ENCODE data around the gene F2RL1. TPM values are rescaled to one million over a fixed set of nuclear protein-coding genes. Genes with fewer than 3 reads are reported as not detected.

The F2RL1 gene
- total RNA-seq (2021): 37.3 to 38.9 TPM (median 37.5 TPM) in 3 replicates
- percentile 90 among the genes with signal in this experiment for Bru-seq, nascent RNA
- long read RNA-seq, experiment 1, transcript F2RL1-202 (2 exons, 607 nt): minor isoform, 5 of 192 reads
- long read RNA-seq, experiment 1, transcript F2RL1-201 (2 exons, 2,914 nt): major isoform, 168 of 192 reads
- long read RNA-seq, experiment 1, partial matches to known transcripts: 0 of 192 reads
- long read RNA-seq, experiment 1, other reads (novel, unspliced or antisense): 19 of 192 reads
- long read RNA-seq, experiment 2, transcript F2RL1-201 (2 exons, 2,914 nt): major isoform, 37 of 63 reads
- long read RNA-seq, experiment 2, partial matches to known transcripts: 23 of 63 reads
- long read RNA-seq, experiment 2, other reads (novel, unspliced or antisense): 3 of 63 reads
- long read RNA-seq, experiment 3, transcript F2RL1-201 (2 exons, 2,914 nt): major isoform, 32 of 35 reads
- long read RNA-seq, experiment 3, partial matches to known transcripts: 2 of 35 reads
- long read RNA-seq, experiment 3, other reads (novel, unspliced or antisense): 0 of 35 reads

GRCh38 chr5:76818844-76819831 lies at the start of gene F2RL1:
F2RL1 (plus strand) TSS chr5:76819030; CDS start chr5:76819183, 153 bp downstream.
- Mint-ChIP-seq H3K9me3 (no peaks in the 10 kb centered on the region), H3K4me1 (peaks cover 24% of the 10 kb centered on the region), H3K4me3 (peak within 1 kb of the TSS; percentile 91), H3K27me3 (ENCODE audit: low read depth) (peaks cover 16% of the 10 kb centered on the region), H3K36me3 (peaks cover 10% of the 10 kb centered on the region), H3K27ac (peak within 1 kb of the TSS; percentile 99)
- POLR2A ChIA-PET: interaction anchor here (0.6 to 4.0 kb wide), 9 partner anchors 11 to 349 kb away, joined by 3 to 73 read pairs (median 3); partner anchors contain the start of gene AGGF1
- DNase-seq (ENCODE audit: low spot score) (peak; percentile 95), ATAC-seq (peak; percentile 88)
- CTCF ChIA-PET: interaction anchor here (1.0 to 3.1 kb wide), 6 partner anchors 12 to 416 kb away, joined by 3 to 27 read pairs (median 6); partner anchors contain the start of gene IQGAP2
- TF ChIP-seq MYBL2 (CRISPR knock-in tag; IDR thresholded peaks at IDR 0.05) (0 out of 2 replicates have a peak, but pooled peaks have one; percentile 35), ZBTB21 (CRISPR knock-in tag; IDR thresholded peaks at IDR 0.05; ENCODE audit: borderline replicate concordance) (0 out of 2 replicates have a peak, but pooled peaks have one; percentile 42), FOXK1 (CRISPR knock-in tag; IDR thresholded peaks at IDR 0.05) (peak; percentile 38), MAX (CRISPR knock-in tag; IDR thresholded peaks at IDR 0.05) (peak; percentile 73), ATF1 (CRISPR knock-in tag; IDR thresholded peaks at IDR 0.05) (no peak), ZNF232 (CRISPR knock-in tag; IDR thresholded peaks at IDR 0.05) (peak; percentile 76; the same call in 1 of the 2 replicates), AR (CRISPR knock-in tag; IDR thresholded peaks at IDR 0.05) (no peak), ZNF425 (CRISPR knock-in tag; conservative IDR thresholded peaks at IDR 0.05) (no peak), ZNF423 (CRISPR knock-in tag; IDR thresholded peaks at IDR 0.05) (peak; percentile 87), ETV6 (CRISPR knock-in tag; IDR thresholded peaks at IDR 0.05) (peak; percentile 87; the same call in 1 of the 2 replicates), TEAD1 (CRISPR knock-in tag; IDR thresholded peaks at IDR 0.05) (peak; percentile 27; the same call in 1 of the 2 replicates), ZNF396 (CRISPR knock-in tag; IDR thresholded peaks at IDR 0.05; ENCODE audit: borderline replicate concordance) (no peak), ZMAT4 (CRISPR knock-in tag; IDR thresholded peaks at IDR 0.05) (no peak), PREB (CRISPR knock-in tag; IDR thresholded peaks at IDR 0.05; ENCODE audit: borderline replicate concordance) (no peak), PRDM15 (CRISPR knock-in tag; IDR thresholded peaks at IDR 0.05) (peak; percentile 86), USF2 (CRISPR knock-in tag; IDR thresholded peaks at IDR 0.05) (peak; percentile 10), USF1 (CRISPR knock-in tag; IDR thresholded peaks at IDR 0.05) (peak; percentile 25; the same call in 1 of the 2 replicates), NFE2L1 (CRISPR knock-in tag; IDR thresholded peaks at IDR 0.05) (peak; percentile 39; the same call in 1 of the 2 replicates), ELF4 (CRISPR knock-in tag; IDR thresholded peaks at IDR 0.05; ENCODE audit: low read depth) (no peak)
